Measurements from ENCODE around the gene DOCK6. TPM values are rescaled to one million over a fixed set of nuclear protein-coding genes. Genes with fewer than 3 reads are reported as not detected.
"Not testable (repeated sequence)": the region's sequence is repeated elsewhere in the genome, so short reads cannot be mapped to it uniquely, and the experiment has no call there.

The DOCK6 gene
- total RNA-seq, 1 donor from 2014 or later = 43.2 TPM

GRCh38 chr19:11166281-11167142 lies 95.8 kb downstream of the DOCK6 start:
- intact Hi-C loops (cut with micrococcal nuclease) = no loop called here
- no peak overlapping the region for H3K4me3 ChIP-seq
- H3K27me3 ChIP-seq (ENCODE audit: low read depth) = no peaks in the 10 kb centered on the region
- H3K9me3 ChIP-seq (replicated peaks) = no peaks in the 10 kb centered on the region
- peaks cover 50% of the 10 kb centered on the region for H3K4me1 ChIP-seq
- DNase-seq = peak; percentile 51
- H3K36me3 ChIP-seq = peaks cover 75% of the 10 kb centered on the region
- peak overlapping the region; percentile 86 for H3K27ac ChIP-seq (replicated peaks)
- TF ChIP-seq, protein P1, sequence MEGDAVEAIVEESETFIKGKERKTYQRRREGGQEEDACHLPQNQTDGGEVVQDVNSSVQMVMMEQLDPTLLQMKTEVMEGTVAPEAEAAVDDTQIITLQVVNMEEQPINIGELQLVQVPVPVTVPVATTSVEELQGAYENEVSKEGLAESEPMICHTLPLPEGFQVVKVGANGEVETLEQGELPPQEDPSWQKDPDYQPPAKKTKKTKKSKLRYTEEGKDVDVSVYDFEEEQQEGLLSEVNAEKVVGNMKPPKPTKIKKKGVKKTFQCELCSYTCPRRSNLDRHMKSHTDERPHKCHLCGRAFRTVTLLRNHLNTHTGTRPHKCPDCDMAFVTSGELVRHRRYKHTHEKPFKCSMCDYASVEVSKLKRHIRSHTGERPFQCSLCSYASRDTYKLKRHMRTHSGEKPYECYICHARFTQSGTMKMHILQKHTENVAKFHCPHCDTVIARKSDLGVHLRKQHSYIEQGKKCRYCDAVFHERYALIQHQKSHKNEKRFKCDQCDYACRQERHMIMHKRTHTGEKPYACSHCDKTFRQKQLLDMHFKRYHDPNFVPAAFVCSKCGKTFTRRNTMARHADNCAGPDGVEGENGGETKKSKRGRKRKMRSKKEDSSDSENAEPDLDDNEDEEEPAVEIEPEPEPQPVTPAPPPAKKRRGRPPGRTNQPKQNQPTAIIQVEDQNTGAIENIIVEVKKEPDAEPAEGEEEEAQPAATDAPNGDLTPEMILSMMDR (IDR thresholded peaks at IDR 0.05; ENCODE audit: borderline replicate concordance) = no peak

GRCh38 chr19:11165486-11166030 lies 96.8 kb downstream of the DOCK6 start:
- peaks cover 7% of the 10 kb centered on the region for H3K9me3 ChIP-seq (replicated peaks)
- H3K27me3 ChIP-seq (ENCODE audit: low read depth) = no peaks in the 10 kb centered on the region
- H3K27ac ChIP-seq (replicated peaks) = peak overlapping the region; percentile 86
- H3K36me3 ChIP-seq = peaks cover 66% of the 10 kb centered on the region
- no peak for DNase-seq
- peaks cover 50% of the 10 kb centered on the region for H3K4me1 ChIP-seq
- peak overlapping the region; percentile 33 for H3K4me3 ChIP-seq
- TF ChIP-seq, protein P1 (IDR thresholded peaks at IDR 0.05; ENCODE audit: borderline replicate concordance) = no peak
- intact Hi-C loops (cut with micrococcal nuclease) = no loop called here

GRCh38 chr19:11164879-11165406 lies 97.4 kb downstream of the DOCK6 start:
- peaks cover 12% of the 10 kb centered on the region for H3K9me3 ChIP-seq (replicated peaks)
- intact Hi-C loops (cut with micrococcal nuclease) = no loop called here
- TF ChIP-seq, protein P1 (IDR thresholded peaks at IDR 0.05; ENCODE audit: borderline replicate concordance) = no peak
- H3K27ac ChIP-seq (replicated peaks) = peak overlapping the region; percentile 86
- peak; percentile 89 for DNase-seq
- peaks cover 48% of the 10 kb centered on the region for H3K4me1 ChIP-seq
- H3K4me3 ChIP-seq = peak overlapping the region; percentile 33
- peaks cover 59% of the 10 kb centered on the region for H3K36me3 ChIP-seq
- no peaks in the 10 kb centered on the region for H3K27me3 ChIP-seq (ENCODE audit: low read depth)

DNA sequence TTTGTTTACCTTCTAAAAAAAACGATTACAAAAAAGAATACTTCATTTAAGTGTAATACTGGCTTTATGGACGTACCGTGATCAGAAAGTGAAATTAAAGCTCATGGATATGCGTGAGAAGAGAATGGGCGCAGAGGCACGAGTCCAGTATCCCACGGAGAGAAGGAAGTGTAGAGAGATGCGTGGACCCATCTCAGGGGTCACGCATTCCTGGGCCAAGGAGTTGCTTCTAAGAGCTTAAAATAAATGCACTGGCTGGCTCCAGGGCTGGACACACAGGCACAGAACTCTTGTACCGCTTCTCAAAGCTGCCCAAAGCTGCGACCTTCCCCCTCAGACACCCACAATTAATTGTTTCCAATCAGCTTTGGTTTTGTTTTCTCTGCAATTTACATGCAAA lies 98.0 kb downstream of the DOCK6 start:
- no peak for DNase-seq
- intact Hi-C loops (cut with micrococcal nuclease) = no loop called here
- H3K4me3 ChIP-seq = peak overlapping the region; percentile 33
- H3K4me1 ChIP-seq = peaks cover 48% of the 10 kb centered on the region
- H3K36me3 ChIP-seq = peaks cover 53% of the 10 kb centered on the region
- TF ChIP-seq, protein P1 (IDR thresholded peaks at IDR 0.05; ENCODE audit: borderline replicate concordance) = no peak
- peak overlapping the region; percentile 86 for H3K27ac ChIP-seq (replicated peaks)
- H3K27me3 ChIP-seq (ENCODE audit: low read depth) = no peaks in the 10 kb centered on the region
- peaks cover 12% of the 10 kb centered on the region for H3K9me3 ChIP-seq (replicated peaks)

GRCh38 chr19:11160440-11160768 lies 101.9 kb downstream of the DOCK6 start:
- intact Hi-C loops (cut with micrococcal nuclease); DNase-seq; H3K4me3 ChIP-seq; H3K27me3 ChIP-seq (ENCODE audit: low read depth): not testable (repeated sequence)
- Histone ChIP-seq H3K9me3 (replicated peaks) (peaks cover 12% of the 10 kb centered on the region), H3K27ac (replicated peaks) (peak overlapping the region; percentile 89), H3K36me3 (peaks cover 14% of the 10 kb centered on the region), H3K4me1 (peaks cover 64% of the 10 kb centered on the region)

All from left ventricle myocardium inferior (tissue), 1 donor.